ENCODE data around the gene GOLGA6L10.
"Not testable (repeated sequence)": the region's sequence is repeated elsewhere in the genome, so short reads cannot be mapped to it uniquely, and the experiment has no call there.

DNA sequence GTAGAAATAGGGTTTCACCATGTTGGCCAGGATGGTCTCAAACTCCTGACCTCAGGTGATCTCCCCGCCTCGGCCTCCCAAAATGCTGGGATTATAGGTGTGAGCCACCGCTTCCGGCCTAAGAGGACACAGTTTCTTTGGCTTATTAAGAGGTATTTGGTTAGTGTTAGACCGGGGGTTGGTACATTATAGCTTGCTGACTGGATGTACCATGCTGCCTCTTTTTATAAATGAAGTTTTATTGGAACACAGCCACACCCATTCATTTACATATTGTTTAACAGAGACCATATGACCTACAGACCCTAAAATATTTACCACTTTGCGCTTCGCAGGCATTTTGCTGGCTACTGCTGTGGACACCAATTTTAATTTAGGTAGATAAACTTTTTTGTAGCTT lies 11.3 kb upstream of the GOLGA6L10 start:
- TF ChIP-seq, protein P1, sequence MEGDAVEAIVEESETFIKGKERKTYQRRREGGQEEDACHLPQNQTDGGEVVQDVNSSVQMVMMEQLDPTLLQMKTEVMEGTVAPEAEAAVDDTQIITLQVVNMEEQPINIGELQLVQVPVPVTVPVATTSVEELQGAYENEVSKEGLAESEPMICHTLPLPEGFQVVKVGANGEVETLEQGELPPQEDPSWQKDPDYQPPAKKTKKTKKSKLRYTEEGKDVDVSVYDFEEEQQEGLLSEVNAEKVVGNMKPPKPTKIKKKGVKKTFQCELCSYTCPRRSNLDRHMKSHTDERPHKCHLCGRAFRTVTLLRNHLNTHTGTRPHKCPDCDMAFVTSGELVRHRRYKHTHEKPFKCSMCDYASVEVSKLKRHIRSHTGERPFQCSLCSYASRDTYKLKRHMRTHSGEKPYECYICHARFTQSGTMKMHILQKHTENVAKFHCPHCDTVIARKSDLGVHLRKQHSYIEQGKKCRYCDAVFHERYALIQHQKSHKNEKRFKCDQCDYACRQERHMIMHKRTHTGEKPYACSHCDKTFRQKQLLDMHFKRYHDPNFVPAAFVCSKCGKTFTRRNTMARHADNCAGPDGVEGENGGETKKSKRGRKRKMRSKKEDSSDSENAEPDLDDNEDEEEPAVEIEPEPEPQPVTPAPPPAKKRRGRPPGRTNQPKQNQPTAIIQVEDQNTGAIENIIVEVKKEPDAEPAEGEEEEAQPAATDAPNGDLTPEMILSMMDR (IDR thresholded peaks at IDR 0.05): not testable (repeated sequence)
- not testable (repeated sequence) for TF ChIP-seq POLR2A (IDR thresholded peaks at IDR 0.05)
